NOMO-1 (cell line): ENCODE data around the gene GLA.

ENCODE experiments used
- DNase-seq, 2 experiments: peaks; one replicate each; lab custom pipeline; 2025; ENCODE audit not compliant: unreplicated experiment in 2 of 2; lab: John Stamatoyannopoulos, UW

Gene GLA

GRCh38 chrX:101359966-101360365 lies 47.8 kb downstream of the GLA start:
- DNase-seq: no peak

DNA sequence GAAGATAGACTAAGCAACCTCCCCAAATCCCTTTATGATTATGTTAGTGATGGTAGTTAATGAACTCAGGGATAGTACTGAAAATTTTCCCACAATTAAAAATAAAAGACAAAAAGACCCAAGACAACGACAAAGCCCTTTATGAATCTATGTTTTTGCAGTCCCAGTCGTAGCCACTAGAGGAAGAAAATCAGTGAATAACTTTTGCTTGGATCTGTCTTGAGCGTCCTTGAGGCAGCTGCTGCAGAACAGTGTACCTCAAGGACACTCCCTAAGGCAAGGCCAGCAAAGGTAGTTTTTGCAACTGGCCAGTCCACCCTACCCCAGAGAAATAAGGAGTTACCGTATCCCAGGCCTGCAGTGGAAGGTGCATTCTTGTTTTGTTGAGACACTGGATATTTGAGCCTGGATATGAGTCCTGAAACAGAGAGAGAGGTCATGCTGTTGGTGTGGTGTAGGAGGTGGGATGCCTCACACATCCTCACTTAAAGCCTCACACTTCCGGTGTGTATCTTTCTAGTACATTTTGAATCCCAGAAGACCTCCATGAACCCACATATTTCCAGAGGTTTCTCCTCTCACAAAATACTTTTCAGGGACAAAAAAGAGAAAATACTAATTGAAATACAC lies 50.4 kb downstream of the GLA start:
- no peak for DNase-seq

DNA sequence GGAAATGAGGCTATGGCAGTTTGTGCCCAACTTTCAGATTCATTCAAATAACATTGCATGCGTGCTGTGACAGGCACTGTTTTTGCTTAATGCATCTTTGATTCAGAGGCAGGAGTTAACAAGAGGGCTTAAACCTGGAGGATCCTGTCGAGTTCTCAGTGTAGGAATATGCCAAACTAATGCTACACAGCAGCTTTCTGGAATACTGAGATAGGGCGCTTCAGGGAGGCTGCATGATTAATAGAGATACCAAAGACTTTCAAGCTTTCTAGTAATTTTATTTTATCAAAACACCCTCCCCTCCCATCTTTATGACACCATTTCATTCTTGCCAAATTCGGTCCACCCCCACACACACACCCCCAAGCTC lies 58.5 kb downstream of the GLA start:
- DNase-seq: no peak

- peak; percentile 54 to 60 for DNase-seq
These were observed 59.1 kb downstream of the GLA start, which contains the start of gene TIMM8A for GRCh38 chrX:101348452-101349192. Gene TIMM8A, minus strand, starts transcription at chrX:101348742. Its CDS starts 78 bp downstream, at chrX:101348664.

- DNase-seq: no peak
These were observed 59.8 kb downstream of the GLA start for GRCh38 chrX:101347859-101348451.
